ENCODE measurements around the gene TAPBP.

DNA sequence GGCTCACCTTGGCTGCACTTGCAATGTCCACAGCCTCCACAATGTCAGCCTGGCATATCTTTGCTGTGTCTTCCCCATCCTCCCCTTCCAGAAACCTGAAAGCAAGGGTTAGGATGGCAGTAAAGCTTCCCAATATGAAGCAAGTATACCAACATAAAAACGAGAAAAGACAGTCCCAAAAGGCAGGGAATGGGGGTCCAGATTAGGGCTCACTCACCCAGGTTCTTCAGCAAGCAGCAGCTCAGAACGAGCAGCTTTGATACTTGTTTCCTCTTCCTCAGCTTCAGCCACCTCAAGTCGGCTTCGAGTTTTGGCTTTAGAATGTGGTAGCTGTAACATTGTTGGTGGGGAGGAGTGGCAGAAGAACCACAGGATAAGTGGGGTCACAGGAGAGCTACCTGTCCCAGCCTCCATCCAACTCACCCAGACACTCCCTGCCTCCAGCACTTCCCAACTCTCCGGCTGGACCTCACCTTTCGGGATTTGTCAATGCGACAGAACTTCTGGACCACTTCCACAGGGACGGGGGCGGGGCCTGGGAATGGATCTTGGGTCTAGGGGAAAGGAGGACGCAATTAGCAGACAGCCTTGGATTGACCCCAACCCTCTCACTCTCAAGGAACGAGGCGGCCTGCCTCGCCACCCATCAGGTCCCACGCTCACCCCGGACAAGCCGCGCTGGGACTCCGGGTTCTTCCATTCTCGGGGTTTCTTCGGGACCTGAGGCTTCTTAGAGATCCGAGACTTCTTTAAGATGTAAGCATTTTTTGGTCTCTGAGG, 25.5 kb downstream of the TAPBP start:
- TF ChIP-seq, protein P1, sequence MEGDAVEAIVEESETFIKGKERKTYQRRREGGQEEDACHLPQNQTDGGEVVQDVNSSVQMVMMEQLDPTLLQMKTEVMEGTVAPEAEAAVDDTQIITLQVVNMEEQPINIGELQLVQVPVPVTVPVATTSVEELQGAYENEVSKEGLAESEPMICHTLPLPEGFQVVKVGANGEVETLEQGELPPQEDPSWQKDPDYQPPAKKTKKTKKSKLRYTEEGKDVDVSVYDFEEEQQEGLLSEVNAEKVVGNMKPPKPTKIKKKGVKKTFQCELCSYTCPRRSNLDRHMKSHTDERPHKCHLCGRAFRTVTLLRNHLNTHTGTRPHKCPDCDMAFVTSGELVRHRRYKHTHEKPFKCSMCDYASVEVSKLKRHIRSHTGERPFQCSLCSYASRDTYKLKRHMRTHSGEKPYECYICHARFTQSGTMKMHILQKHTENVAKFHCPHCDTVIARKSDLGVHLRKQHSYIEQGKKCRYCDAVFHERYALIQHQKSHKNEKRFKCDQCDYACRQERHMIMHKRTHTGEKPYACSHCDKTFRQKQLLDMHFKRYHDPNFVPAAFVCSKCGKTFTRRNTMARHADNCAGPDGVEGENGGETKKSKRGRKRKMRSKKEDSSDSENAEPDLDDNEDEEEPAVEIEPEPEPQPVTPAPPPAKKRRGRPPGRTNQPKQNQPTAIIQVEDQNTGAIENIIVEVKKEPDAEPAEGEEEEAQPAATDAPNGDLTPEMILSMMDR (IDR thresholded peaks at IDR 0.05; ENCODE audit: low read depth, low read length), result no peak
- no peak for TF ChIP-seq POLR2A (IDR thresholded peaks at IDR 0.05; ENCODE audit: extremely low read depth, insufficient read length)
